GM12875 (cell line): ENCODE data around the gene AUH.

Experiments used
- H3K4me3 ChIP-seq: one replicate; pipeline ENCODE4 v1.5.1; 2011; ENCODE audit warnings: low read depth, low read length, control low read depth
- TF ChIP-seq, protein P1 (sequence below): IDR thresholded peaks from 2 replicates; pipeline ENCODE4 v1.5.1; 2011; ENCODE audit warnings: low read depth, mild to moderate bottlenecking, control low read depth, inconsistent platforms, low read length, moderate library complexity, borderline replicate concordance; ENCODE audit not compliant: insufficient read depth

Gene AUH

DNA sequence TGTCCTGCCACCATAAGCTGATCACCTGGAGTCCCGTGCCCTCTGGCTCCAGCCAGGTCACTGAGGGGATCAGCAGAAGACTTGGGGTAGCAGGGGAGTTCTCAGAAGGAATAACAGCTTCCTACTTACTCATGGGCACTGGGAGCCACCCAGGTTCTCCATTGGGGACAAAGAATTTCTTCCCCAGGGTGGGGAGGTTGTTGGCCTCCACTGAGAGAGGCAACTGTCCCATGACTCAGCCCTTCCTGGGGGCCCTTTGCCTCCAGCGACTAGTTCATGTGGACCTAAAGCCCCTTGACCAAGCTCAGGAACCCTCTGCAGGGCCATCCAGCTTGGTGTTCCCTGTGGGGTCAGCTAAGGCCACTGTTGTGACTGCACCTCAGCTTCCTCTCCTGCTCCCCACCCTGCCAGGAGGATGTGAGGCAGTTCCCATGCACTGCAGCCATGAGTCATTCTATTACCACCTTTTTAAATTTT is 175.0 kb downstream of the AUH start:
- TF ChIP-seq, protein P1, sequence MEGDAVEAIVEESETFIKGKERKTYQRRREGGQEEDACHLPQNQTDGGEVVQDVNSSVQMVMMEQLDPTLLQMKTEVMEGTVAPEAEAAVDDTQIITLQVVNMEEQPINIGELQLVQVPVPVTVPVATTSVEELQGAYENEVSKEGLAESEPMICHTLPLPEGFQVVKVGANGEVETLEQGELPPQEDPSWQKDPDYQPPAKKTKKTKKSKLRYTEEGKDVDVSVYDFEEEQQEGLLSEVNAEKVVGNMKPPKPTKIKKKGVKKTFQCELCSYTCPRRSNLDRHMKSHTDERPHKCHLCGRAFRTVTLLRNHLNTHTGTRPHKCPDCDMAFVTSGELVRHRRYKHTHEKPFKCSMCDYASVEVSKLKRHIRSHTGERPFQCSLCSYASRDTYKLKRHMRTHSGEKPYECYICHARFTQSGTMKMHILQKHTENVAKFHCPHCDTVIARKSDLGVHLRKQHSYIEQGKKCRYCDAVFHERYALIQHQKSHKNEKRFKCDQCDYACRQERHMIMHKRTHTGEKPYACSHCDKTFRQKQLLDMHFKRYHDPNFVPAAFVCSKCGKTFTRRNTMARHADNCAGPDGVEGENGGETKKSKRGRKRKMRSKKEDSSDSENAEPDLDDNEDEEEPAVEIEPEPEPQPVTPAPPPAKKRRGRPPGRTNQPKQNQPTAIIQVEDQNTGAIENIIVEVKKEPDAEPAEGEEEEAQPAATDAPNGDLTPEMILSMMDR = no peak
- no peak overlapping the region for H3K4me3 ChIP-seq

DNA sequence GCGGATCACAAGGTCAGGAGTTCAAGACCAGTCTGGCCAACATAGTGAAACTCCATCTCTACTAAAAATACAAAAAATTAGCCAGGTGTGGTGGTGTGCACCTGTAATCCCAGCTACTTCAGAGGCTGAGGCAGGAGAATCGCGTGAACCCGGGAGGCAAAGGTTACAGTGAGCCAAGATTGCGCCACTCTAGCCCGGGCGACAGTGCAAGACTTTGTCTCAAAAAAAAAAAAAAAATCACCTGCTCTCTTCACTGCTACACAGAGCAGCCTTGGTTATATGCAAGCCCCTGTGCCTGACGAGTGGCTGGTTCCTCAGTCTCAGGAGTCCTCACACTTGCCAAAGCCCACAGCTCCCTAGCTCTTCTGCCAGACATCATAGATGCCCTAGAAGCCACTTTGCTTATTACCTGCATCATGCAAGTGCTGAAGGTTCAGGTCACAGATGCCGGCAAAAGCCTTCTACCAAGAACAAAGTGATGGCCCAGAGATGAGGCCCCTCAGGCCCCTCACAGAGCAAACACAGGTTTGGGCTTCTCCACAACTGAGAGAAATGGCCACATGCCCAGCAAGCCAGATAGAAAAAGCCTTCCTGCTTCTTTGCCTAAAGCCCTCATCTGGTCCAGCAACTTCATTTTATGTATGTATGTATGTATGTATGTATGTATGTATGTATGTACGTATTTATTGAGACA is 176.4 kb downstream of the AUH start:
- TF ChIP-seq, protein P1 = no peak
- no peak overlapping the region for H3K4me3 ChIP-seq

- H3K4me3 ChIP-seq = no peak overlapping the region
- TF ChIP-seq, protein P1 = no peak
Measured at GRCh38 chr9:91182429-91183225, 179.1 kb downstream of the AUH start.

- TF ChIP-seq, protein P1 = no peak
- H3K4me3 ChIP-seq = no peak overlapping the region
Measured at GRCh38 chr9:91181541-91181940, 180.2 kb downstream of the AUH start.

DNA sequence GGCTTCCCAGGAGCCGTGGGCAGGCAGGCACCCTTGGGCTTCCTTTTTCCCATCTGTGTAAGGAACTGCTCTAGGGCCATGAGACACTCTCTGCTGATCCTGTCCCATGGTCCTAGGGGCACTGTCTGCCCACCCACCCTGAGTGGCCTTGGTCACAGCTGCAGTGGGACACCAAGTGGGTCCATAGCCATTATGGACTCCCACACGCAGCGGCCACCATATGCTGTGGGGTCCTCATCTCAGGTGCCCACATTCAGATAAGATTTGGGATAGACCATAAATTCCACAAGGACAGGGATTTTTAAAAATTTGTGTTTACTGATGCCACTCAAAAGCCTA is 180.8 kb downstream of the AUH start:
- TF ChIP-seq, protein P1 = no peak
- no peak overlapping the region for H3K4me3 ChIP-seq

GRCh38 chr9:91180240-91180929 is 181.3 kb downstream of the AUH start:
- TF ChIP-seq, protein P1 = no peak

More at GRCh38 chr9:91180240-91180929, 181.3 kb downstream of the AUH start:
- no peak overlapping the region for H3K4me3 ChIP-seq
